Keratinocyte (primary cell): ENCODE measurements around the gene GPR34. TPM values are rescaled to one million over a fixed set of nuclear protein-coding genes. Genes with fewer than 3 reads are reported as not detected.

Experiments
- DNase-seq: peaks from one replicate; pipeline ENCODE4 v3.0.0-alpha.2; 2011; ENCODE audit warnings: low read depth, missing footprints, low spot score
- FAIRE-seq: peaks from 2 replicates; lab custom pipeline; 2011; peaks lifted over from hg19 to GRCh38; lab: Jason Lieb, UNC
- H2AFZ ChIP-seq: 2 replicates; pipeline ENCODE4 v1.6.0; 2012; ENCODE audit warnings: low read length, control low read depth, inconsistent platforms; ENCODE audit not compliant: control insufficient read depth
- H3K27ac ChIP-seq: 2 replicates; pipeline ENCODE4 v1.5.1; 2011; ENCODE audit warnings: low read length; ENCODE audit not compliant: control insufficient read depth, insufficient read depth
- H3K27me3 ChIP-seq: 3 replicates; pipeline ENCODE4 v1.6.0; 2011; ENCODE audit warnings: low read length; ENCODE audit not compliant: control insufficient read depth, insufficient read depth; ENCODE audit errors: extremely low read depth
- H3K36me3 ChIP-seq, 2 experiments: 2 replicates in 1 of 2; 3 replicates in 1 of 2; pipeline ENCODE4 v1.5.1; 2011; ENCODE audit warnings: low read length in 2 of 2, mild to moderate bottlenecking in 1 of 2; ENCODE audit not compliant: control insufficient read depth in 2 of 2, insufficient read depth in 2 of 2; ENCODE audit errors: extremely low read depth in 1 of 2
- H3K4me1 ChIP-seq: 3 replicates; pipeline ENCODE4 v1.5.1; 2011; ENCODE audit warnings: low read length; ENCODE audit not compliant: control insufficient read depth, insufficient read depth; ENCODE audit errors: extremely low read depth
- H3K4me2 ChIP-seq: 3 replicates; pipeline ENCODE4 v1.6.0; 2011; ENCODE audit warnings: low read depth, low read length; ENCODE audit not compliant: control insufficient read depth, insufficient read depth; ENCODE audit errors: extremely low read depth
- H3K4me3 ChIP-seq, 3 experiments: fragments of 200-600 bp in 1 of 3; sonication (generic) in 1 of 3; 2 replicates in 2 of 3; 3 replicates in 1 of 3; pipeline ENCODE4 v1.5.1; 2011 to 2016; ENCODE audit warnings: low read length in 3 of 3, mild to moderate bottlenecking in 3 of 3, control low read depth in 2 of 3, inconsistent platforms in 1 of 3, low read depth in 1 of 3, mixed read lengths in 1 of 3, mixed run types in 1 of 3, moderate library complexity in 1 of 3; ENCODE audit not compliant: control insufficient read depth in 2 of 3, insufficient read depth in 2 of 3; ENCODE audit errors: extremely low read depth in 1 of 3
- H3K79me2 ChIP-seq: 2 replicates; pipeline ENCODE4 v1.6.0; 2012; ENCODE audit warnings: low read length; ENCODE audit not compliant: control insufficient read depth, insufficient read depth
- H3K9ac ChIP-seq: 3 replicates; pipeline ENCODE4 v1.6.0; 2011; ENCODE audit warnings: low read length; ENCODE audit not compliant: control insufficient read depth, insufficient read depth; ENCODE audit errors: extremely low read depth
- H3K9me1 ChIP-seq: 3 replicates; pipeline ENCODE4 v1.6.0; 2011; ENCODE audit warnings: low read length; ENCODE audit not compliant: control insufficient read depth, insufficient read depth; ENCODE audit errors: extremely low read depth
- H3K9me3 ChIP-seq: 2 replicates; pipeline ENCODE4 v1.5.1; 2012; ENCODE audit warnings: low read depth, low read length; ENCODE audit not compliant: control insufficient read depth
- H4K20me1 ChIP-seq: 3 replicates; pipeline ENCODE4 v1.6.0; 2011; ENCODE audit warnings: low read length; ENCODE audit not compliant: control insufficient read depth, insufficient read depth; ENCODE audit errors: extremely low read depth
- EZH2 ChIP-seq: IDR thresholded peaks from one replicate; pipeline ENCODE4 v1.6.1; 2012; ENCODE audit warnings: inconsistent platforms, mild to moderate bottlenecking, low read length, moderate library complexity
- dilution Hi-C: fragments of 300-500 bp; cut with MboI; formaldehyde crosslinking; loops from one replicate; pipeline ENCODE4 v1.7.0; 2020; ENCODE audit warnings: low sequenced_read_pairs; ENCODE audit not compliant: extremely low pct_ligation_motif_present
- polyA plus RNA-seq, 5 experiments: library from polyadenylated mRNA; depleted of rRNA in 3 of 5; stranded (reverse) in 3 of 5; stranded (forward) in 1 of 5; unstranded in 1 of 5; fragments of >200 nt; gene quantifications; 1 replicate in 1 of 5; 2 replicates in 3 of 5; 3 replicates in 1 of 5; pipeline versions ENCODE4 v1.2.1 to v1.2.3, GENCODE V29; 2011 to 2012; ENCODE audit warnings: missing spikeins in 2 of 5, low read depth in 1 of 5, low replicate concordance in 1 of 5
- TF ChIP-seq, protein P1 (sequence below), 3 experiments: IDR thresholded peaks in 1 of 3; conservative IDR thresholded peaks in 1 of 3; optimal IDR thresholded peaks in 1 of 3; 2 replicates in 2 of 3; 3 replicates in 1 of 3; pipeline versions ENCODE3 to v1.5.1; 2011; ENCODE audit warnings: low read length in 3 of 3, mild to moderate bottlenecking in 3 of 3, moderate library complexity in 2 of 3, control low read depth in 1 of 3, inconsistent platforms in 1 of 3; ENCODE audit not compliant: insufficient read depth in 2 of 3; ENCODE audit errors: extremely low read depth in 1 of 3

The GPR34 gene
- polyA plus RNA-seq, 1 donor (not counting 4 experiments of a cell fraction or from before 2014, with no cell fraction given) = not detected

DNA sequence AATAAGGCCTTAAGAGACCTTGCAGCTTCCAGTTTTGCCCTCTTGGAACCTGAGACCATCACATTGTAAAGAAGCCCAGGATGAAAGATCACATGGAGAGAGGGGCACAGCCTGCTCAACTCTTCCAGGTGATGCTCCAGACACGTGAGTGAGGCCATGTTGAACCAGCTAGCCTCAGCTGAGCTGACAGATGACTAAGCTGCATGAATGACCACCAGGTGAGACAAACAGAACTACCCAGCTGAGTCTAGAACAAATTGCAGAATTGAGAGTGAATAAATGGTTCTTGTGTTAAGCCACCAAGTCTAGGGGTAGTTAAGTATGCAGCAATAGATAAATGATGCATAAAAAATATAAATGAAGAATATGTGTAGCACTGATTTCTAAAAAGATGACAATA is 18.4 kb downstream of the GPR34 start:
- TF ChIP-seq, protein P1, sequence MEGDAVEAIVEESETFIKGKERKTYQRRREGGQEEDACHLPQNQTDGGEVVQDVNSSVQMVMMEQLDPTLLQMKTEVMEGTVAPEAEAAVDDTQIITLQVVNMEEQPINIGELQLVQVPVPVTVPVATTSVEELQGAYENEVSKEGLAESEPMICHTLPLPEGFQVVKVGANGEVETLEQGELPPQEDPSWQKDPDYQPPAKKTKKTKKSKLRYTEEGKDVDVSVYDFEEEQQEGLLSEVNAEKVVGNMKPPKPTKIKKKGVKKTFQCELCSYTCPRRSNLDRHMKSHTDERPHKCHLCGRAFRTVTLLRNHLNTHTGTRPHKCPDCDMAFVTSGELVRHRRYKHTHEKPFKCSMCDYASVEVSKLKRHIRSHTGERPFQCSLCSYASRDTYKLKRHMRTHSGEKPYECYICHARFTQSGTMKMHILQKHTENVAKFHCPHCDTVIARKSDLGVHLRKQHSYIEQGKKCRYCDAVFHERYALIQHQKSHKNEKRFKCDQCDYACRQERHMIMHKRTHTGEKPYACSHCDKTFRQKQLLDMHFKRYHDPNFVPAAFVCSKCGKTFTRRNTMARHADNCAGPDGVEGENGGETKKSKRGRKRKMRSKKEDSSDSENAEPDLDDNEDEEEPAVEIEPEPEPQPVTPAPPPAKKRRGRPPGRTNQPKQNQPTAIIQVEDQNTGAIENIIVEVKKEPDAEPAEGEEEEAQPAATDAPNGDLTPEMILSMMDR (optimal IDR thresholded peaks at IDR 0.05 in 1 of 3, IDR thresholded peaks at IDR 0.05 in 1 of 3, conservative IDR thresholded peaks at IDR 0.05 in 1 of 3; ENCODE audit: extremely low read depth in 1 of 3, insufficient read depth in 2 of 3, low read length in 3 of 3) = no peak
- TF ChIP-seq EZH2 = no peak
- no peak for DNase-seq
- Histone ChIP-seq H3K4me3 (no peak overlapping the region), H3K27ac (no peak overlapping the region), H3K9me3 (no peaks in the 10 kb centered on the region), H3K9me1 (no peaks in the 10 kb centered on the region), H3K36me3 (no peaks in the 10 kb centered on the region), H4K20me1 (no peaks in the 10 kb centered on the region), H2AFZ (no peak overlapping the region), H3K79me2 (no peaks in the 10 kb centered on the region), H3K4me1 (no peaks in the 10 kb centered on the region), H3K9ac (no peak overlapping the region), H3K27me3 (no peaks in the 10 kb centered on the region), H3K4me2 (no peak overlapping the region)
- dilution Hi-C loops = no loop called here
- no peak for FAIRE-seq

DNA sequence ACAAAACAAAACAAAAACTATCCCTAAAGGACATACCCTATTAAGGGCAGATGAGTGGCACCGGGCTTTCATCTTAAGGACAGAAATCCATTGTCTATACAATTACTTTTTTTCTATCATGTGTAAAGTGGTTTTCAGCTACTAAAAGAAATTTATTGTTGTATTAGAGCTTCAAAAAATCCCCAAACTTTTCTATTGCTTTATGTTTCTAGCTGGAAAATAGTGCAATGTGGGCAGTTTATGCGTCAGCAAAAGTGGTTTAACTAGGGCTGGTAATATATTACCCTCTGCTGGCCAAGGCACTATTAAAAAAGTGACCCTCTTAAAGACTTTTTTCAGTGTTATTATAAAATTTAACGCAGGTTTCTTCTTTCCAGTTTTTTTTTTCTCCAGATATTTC is 19.7 kb downstream of the GPR34 start:
- no peak overlapping the region for H3K4me2 ChIP-seq
- H4K20me1 ChIP-seq = no peaks in the 10 kb centered on the region
- DNase-seq (no peak), FAIRE-seq (no peak)
- no peak overlapping the region for H3K27ac ChIP-seq
- H3K9me3 ChIP-seq = no peaks in the 10 kb centered on the region
- no peak overlapping the region for H3K9ac ChIP-seq
- TF ChIP-seq, protein P1 (optimal IDR thresholded peaks at IDR 0.05 in 1 of 3, IDR thresholded peaks at IDR 0.05 in 1 of 3, conservative IDR thresholded peaks at IDR 0.05 in 1 of 3; ENCODE audit: extremely low read depth in 1 of 3, insufficient read depth in 2 of 3, low read length in 3 of 3) = no peak
- no peak for TF ChIP-seq EZH2
- H3K27me3 ChIP-seq = no peaks in the 10 kb centered on the region
- H3K4me1 ChIP-seq = no peaks in the 10 kb centered on the region
- H3K79me2 ChIP-seq = no peaks in the 10 kb centered on the region
- no peak overlapping the region for H3K4me3 ChIP-seq
- no peak overlapping the region for H2AFZ ChIP-seq
- H3K9me1 ChIP-seq = no peaks in the 10 kb centered on the region
- dilution Hi-C loops = no loop called here
- H3K36me3 ChIP-seq = no peaks in the 10 kb centered on the region
